ENCODE results near the gene DNPEP. TPM values are rescaled to one million over a fixed set of nuclear protein-coding genes. Genes with fewer than 3 reads are reported as not detected.
A peak's percentile ranks its signal among the peaks of the same experiment; 100 is the strongest.

The DNPEP gene
- total and polyA plus RNA-seq, 9 donors, result 23.4 to 72.9 (median 61.8) TPM

DNA sequence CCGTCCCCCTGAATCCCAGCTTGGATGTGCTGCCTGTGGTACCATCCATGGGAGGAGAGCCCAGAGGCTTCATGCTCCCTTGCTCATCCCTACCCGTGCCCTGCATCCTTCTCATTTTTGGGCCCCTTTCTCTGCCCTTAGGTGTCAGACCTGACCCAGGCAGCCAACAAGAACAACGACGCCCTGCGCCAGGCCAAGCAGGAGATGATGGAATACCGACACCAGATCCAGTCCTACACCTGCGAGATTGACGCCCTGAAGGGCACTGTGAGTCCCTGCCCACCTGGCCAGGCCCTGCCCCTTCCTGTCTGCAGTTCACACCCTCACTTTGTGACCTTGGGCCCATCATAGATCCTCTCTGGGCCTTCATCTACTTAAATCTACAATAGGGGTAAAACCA, 33.0 kb upstream of the DNPEP start:
- Histone ChIP-seq H3K27me3 (no peaks in the 10 kb centered on the region), H3K27ac (no peak overlapping the region), H3K36me3 (no peaks in the 10 kb centered on the region), H3K4me1 (ENCODE audit: insufficient read depth) (peaks cover 5% of the 10 kb centered on the region), H3K4me3 (peak overlapping the region; percentile 43), H3K9me3 (no peaks in the 10 kb centered on the region)
- DNase-seq, result peak in 1 of 5 donors; percentile 16
- 90 to 98% (median 93%) methylated on average over 8 of the region's 8 CpGs for WGBS, 3 donors
- TF ChIP-seq, protein P1, sequence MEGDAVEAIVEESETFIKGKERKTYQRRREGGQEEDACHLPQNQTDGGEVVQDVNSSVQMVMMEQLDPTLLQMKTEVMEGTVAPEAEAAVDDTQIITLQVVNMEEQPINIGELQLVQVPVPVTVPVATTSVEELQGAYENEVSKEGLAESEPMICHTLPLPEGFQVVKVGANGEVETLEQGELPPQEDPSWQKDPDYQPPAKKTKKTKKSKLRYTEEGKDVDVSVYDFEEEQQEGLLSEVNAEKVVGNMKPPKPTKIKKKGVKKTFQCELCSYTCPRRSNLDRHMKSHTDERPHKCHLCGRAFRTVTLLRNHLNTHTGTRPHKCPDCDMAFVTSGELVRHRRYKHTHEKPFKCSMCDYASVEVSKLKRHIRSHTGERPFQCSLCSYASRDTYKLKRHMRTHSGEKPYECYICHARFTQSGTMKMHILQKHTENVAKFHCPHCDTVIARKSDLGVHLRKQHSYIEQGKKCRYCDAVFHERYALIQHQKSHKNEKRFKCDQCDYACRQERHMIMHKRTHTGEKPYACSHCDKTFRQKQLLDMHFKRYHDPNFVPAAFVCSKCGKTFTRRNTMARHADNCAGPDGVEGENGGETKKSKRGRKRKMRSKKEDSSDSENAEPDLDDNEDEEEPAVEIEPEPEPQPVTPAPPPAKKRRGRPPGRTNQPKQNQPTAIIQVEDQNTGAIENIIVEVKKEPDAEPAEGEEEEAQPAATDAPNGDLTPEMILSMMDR (IDR thresholded peaks at IDR 0.05), result no peak
- TF ChIP-seq POLR2A (IDR thresholded peaks at IDR 0.05) (no peak), EP300 (IDR thresholded peaks at IDR 0.05) (no peak)
- intact Hi-C loops (cut with DNase I), result no loop called here

DNA sequence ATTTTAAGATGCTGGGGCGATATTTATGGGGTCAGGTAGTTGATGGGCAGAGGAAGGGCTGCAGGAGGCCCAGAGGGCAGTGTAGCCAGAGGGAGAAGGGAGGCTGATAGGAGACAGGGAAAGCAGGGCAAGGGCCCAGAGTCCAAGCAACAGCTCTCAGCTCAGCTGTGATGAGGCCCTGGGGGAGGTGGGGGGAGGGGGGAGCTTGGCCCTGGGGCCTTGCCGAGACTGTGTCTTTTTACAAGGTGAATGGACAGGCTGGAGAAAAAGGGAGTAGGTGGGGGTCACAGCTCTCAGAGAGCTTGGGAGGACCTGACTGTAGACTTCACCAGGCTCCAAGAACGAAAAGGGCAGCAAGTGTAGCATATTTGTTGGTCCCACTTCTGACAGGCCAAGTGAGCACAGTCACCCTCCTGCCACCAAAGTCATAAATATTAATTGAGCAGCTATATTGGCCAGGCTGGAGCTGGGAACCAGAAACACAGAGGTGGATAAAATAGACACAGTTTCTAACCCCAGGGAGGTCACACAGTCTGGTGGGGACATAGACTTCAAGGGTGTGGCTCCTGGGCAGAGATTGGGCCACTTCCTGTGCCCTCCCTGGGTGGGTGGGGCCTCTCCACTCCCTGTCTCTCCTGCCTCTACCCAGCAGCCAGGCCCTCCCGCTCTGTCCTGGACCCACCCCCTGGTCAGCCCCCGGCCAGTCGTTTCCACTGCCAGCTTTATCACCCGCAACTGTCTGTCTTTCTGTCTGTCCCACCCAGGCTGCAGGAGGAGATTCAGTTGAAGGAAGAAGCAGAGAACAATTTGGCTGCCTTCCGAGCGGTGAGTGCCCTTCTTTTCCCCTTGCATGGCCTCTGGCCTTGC, 31.9 kb upstream of the DNPEP start:
- TF ChIP-seq, protein P1 (IDR thresholded peaks at IDR 0.05), result no peak
- TF ChIP-seq EP300 (IDR thresholded peaks at IDR 0.05) (no peak), POLR2A (IDR thresholded peaks at IDR 0.05) (no peak)
- Histone ChIP-seq H3K9me3 (no peaks in the 10 kb centered on the region), H3K36me3 (no peaks in the 10 kb centered on the region), H3K27ac (no peak overlapping the region), H3K27me3 (no peaks in the 10 kb centered on the region), H3K4me3 (peak overlapping the region; percentile 43), H3K4me1 (ENCODE audit: insufficient read depth) (peaks cover 5% of the 10 kb centered on the region)
- no peak for DNase-seq
- 66 to 72% (median 70%) methylated on average over 8 to 9 of the region's 9 CpGs for WGBS, 3 donors
- intact Hi-C loops (cut with DNase I), result no loop called here

DNA sequence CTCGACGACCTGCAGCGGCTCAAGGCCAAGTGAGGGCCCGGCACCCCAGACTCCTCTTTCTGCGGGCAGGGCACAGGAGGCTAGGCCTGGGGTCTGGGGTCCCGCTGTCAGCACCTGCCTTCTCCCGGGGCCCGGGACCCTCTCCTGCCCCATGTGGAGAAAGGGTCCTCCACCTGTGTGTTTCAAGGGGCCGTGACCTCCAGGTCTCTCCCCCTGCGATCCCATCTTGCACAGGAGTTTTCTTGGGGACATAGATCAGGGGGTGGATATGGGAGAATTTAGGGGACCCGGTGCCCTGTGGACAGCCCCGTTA, 31.3 kb upstream of the DNPEP start:
- peak overlapping the region; percentile 43 for H3K4me3 ChIP-seq
- TF ChIP-seq, protein P1 (IDR thresholded peaks at IDR 0.05), result no peak
- no peak for DNase-seq
- no peak overlapping the region for H3K27ac ChIP-seq
- WGBS, 3 donors, result 27 to 32% (median 31%) methylated on average over 12 of the region's 12 CpGs
- intact Hi-C loops (cut with DNase I), result no loop called here
- H3K27me3 ChIP-seq, result no peaks in the 10 kb centered on the region
- H3K9me3 ChIP-seq, result no peaks in the 10 kb centered on the region
- no peaks in the 10 kb centered on the region for H3K36me3 ChIP-seq
- peaks cover 5% of the 10 kb centered on the region for H3K4me1 ChIP-seq (ENCODE audit: insufficient read depth)

DNA sequence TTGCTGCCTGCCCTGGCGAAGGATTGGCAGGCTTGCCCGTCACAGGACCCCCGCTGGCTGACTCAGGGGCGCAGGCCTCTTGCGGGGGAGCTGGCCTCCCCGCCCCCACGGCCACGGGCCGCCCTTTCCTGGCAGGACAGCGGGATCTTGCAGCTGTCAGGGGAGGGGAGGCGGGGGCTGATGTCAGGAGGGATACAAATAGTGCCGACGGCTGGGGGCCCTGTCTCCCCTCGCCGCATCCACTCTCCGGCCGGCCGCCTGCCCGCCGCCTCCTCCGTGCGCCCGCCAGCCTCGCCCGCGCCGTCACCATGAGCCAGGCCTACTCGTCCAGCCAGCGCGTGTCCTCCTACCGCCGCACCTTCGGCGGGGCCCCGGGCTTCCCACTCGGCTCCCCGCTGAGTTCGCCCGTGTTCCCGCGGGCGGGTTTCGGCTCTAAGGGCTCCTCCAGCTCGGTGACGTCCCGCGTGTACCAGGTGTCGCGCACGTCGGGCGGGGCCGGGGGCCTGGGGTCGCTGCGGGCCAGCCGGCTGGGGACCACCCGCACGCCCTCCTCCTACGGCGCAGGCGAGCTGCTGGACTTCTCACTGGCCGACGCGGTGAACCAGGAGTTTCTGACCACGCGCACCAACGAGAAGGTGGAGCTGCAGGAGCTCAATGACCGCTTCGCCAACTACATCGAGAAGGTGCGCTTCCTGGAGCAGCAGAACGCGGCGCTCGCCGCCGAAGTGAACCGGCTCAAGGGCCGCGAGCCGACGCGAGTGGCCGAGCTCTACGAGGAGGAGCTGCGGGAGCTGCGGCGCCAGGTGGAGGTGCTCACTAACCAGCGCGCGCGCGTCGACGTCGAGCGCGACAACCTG, 30.7 kb upstream of the DNPEP start, which contains the start of gene DES:
TSS of gene DES (plus strand) at position 223 of the 857 bp plus-strand sequence. CDS start at position 309, 86 bp downstream.
- TF ChIP-seq EP300 (IDR thresholded peaks at IDR 0.05) (no peak), POLR2A (IDR thresholded peaks at IDR 0.05) (peak; percentile 20)
- TF ChIP-seq, protein P1 (IDR thresholded peaks at IDR 0.05), result no peak
- Histone ChIP-seq H3K9me3 (no peaks in the 10 kb centered on the region), H3K27ac (peak within 1 kb of the TSS; percentile 62 to 71), H3K4me3 (peak within 1 kb of the TSS; percentile 43), H3K27me3 (no peaks in the 10 kb centered on the region), H3K4me1 (ENCODE audit: insufficient read depth) (peaks cover 5% of the 10 kb centered on the region), H3K36me3 (no peaks in the 10 kb centered on the region)
- DNase-seq, result peak; percentile 68 to 85 (median 81)
- intact Hi-C loops (cut with DNase I), result no loop called here
- WGBS, 3 donors, result 4 to 15% (median 7%) methylated on average over 56 to 98 of the region's 98 CpGs
